ENCODE data around the gene PLP1.
"Not testable (repeated sequence)": the region's sequence is repeated elsewhere in the genome, so short reads cannot be mapped to it uniquely, and the experiment has no call there.

Gene PLP1, protein sequence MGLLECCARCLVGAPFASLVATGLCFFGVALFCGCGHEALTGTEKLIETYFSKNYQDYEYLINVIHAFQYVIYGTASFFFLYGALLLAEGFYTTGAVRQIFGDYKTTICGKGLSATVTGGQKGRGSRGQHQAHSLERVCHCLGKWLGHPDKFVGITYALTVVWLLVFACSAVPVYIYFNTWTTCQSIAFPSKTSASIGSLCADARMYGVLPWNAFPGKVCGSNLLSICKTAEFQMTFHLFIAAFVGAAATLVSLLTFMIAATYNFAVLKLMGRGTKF

GRCh38 chrX:103776546-103776945, at the start of gene PLP1:
TSS of gene PLP1 (plus strand) at chrX:103776840. CDS start at chrX:103776996, 156 bp downstream.
- no peak for DNase-seq (ENCODE audit: extremely low read depth in 1 of 2, low read depth in 1 of 2)

- no peak for DNase-seq (ENCODE audit: extremely low read depth in 1 of 2, low read depth in 1 of 2)
Observed at GRCh38 chrX:103727115-103727514, 49.5 kb upstream of the PLP1 start.

- no peak for DNase-seq (ENCODE audit: extremely low read depth in 1 of 2, low read depth in 1 of 2)
Observed at GRCh38 chrX:103729015-103729414, 47.6 kb upstream of the PLP1 start.

DNA sequence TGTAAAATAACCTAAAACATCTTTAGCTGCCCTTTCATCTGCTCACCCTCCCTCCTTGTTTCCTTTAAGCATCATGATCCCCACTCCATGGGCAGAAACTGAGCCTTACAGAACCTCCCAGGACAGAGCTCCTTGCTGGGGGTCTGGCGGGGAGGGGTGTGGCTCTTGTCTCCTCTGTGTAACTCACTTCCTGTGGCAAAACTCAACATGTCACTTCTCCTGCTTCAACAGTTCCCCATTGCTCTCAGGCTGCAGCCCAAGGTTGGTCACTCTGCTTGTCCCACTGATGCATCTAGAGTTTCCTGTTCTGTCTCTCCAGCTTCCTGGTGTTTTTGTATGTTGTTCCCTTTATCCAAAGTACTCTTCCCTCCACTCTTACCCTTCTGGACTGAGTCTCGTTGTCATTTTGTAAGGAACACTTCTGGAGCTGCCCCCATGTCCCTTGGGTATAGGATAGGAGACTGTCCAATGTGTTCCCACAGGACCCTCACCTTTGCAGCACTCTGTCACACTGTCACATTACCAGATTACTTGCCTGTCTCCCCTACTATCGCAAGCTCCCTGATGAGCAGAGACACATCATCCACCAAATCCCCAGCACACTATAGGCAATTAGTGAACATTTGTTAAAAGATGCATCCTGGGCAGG, 46.4 kb upstream of the PLP1 start:
- DNase-seq (ENCODE audit: extremely low read depth in 1 of 2, low read depth in 1 of 2), result no peak

- DNase-seq (ENCODE audit: extremely low read depth in 1 of 2, low read depth in 1 of 2), result no peak
Observed at GRCh38 chrX:103730796-103731493, 45.7 kb upstream of the PLP1 start.

- DNase-seq (ENCODE audit: extremely low read depth in 1 of 2, low read depth in 1 of 2), result no peak
Observed at GRCh38 chrX:103733017-103733416, 43.6 kb upstream of the PLP1 start.

DNA sequence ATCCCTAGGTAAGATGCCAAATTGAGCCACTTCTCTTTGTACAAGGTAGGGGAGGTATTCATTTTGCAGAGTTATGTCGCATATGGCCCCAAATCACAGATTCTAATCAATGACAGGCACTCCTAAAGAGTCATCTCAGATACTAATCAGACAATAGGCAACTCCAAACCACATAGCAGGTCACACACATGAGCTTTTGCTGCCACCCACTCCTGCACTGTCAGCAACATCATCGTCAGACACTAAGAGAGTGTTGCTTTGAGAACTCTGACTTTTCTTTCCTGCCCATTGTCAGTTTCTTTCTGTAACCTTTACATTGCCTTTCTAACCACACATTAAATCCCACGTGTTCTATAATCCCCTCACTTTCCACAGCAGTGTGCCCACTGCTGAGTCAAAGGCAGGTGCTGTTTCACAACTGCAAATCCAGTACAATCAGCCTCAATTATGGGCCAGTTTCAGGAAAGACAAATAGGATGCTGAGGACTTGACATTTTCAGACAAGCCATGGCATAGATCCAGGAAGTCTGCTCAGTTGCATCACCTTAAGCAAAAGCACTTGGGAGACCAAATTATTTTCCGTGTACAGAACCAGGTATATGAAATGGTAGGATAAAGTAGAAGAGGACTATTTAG, 42.4 kb upstream of the PLP1 start:
- no peak for DNase-seq (ENCODE audit: extremely low read depth in 1 of 2, low read depth in 1 of 2)

GRCh38 chrX:103737696-103738095, 38.9 kb upstream of the PLP1 start:
- no peak for DNase-seq (ENCODE audit: extremely low read depth in 1 of 2, low read depth in 1 of 2)

- no peak for DNase-seq (ENCODE audit: extremely low read depth in 1 of 2, low read depth in 1 of 2)
Observed at GRCh38 chrX:103739421-103739820, 37.2 kb upstream of the PLP1 start.

DNA sequence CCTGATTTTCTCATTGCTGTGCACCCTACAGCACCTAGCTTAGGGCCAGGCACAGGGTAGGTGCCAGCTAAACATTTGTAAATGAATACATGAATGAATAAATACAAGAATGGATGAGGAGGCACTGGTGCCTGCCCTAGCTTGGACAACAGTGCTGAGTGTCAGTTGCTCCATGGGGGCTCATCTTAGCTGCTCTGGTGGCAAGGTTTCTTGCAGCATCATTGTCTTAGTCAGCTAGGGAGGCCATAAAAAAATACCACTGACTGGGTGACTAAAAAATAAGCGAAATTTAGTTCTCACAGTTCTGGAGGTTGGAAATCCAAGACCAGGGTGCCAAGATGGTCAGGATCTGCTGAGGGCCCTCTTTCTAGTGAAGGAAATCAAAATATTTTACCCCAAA, 34.8 kb upstream of the PLP1 start:
- no peak for DNase-seq (ENCODE audit: extremely low read depth in 1 of 2, low read depth in 1 of 2)

GRCh38 chrX:103742339-103742738, 34.3 kb upstream of the PLP1 start:
- no peak for DNase-seq (ENCODE audit: extremely low read depth in 1 of 2, low read depth in 1 of 2)

- DNase-seq (ENCODE audit: extremely low read depth in 1 of 2, low read depth in 1 of 2), result no peak
Observed at GRCh38 chrX:103747163-103747562, 29.5 kb upstream of the PLP1 start.

DNA sequence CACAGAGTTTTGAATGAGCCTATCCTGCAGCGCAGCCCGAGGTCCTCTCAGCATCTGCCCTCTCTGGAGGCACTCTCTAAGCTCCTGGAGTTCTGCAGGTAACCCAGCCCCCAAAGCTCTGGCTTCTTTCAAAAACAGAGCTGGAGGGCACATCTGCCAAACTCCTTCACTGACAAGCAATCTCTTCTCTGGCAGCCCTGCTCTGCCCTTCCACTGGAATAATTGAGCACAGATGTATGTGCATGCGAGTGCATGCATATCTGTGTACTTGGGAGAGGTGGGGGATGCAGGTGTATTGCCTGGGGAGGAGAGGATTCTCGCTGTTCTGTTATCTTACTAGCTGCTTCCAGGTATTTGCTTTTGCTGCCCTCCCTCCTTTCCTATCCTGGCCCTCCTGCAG, 22.2 kb upstream of the PLP1 start:
- no peak for DNase-seq (ENCODE audit: extremely low read depth in 1 of 2, low read depth in 1 of 2)

- DNase-seq (ENCODE audit: extremely low read depth in 1 of 2, low read depth in 1 of 2), result no peak
Observed at GRCh38 chrX:103756736-103757135, 19.9 kb upstream of the PLP1 start.

DNA sequence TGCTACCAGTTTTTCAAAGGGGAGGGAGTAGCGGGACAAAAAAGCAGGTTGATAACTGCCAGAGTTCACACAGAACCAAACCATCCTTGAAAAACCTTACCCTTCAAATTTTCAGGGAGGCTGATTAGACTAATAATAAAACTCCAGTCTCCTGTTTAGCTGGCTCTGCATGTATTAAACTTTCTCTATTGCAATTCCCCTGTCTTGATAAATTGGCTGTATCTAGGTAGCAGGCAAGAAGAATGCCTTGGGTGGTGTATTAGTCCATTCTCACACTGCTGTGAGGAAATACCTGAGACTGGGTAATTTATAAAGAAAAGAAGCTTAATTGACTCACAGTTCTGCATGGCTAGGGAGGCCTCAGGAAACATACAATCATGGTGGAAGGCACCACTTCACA, 18.1 kb upstream of the PLP1 start:
- DNase-seq (ENCODE audit: extremely low read depth in 1 of 2, low read depth in 1 of 2), result no peak

DNA sequence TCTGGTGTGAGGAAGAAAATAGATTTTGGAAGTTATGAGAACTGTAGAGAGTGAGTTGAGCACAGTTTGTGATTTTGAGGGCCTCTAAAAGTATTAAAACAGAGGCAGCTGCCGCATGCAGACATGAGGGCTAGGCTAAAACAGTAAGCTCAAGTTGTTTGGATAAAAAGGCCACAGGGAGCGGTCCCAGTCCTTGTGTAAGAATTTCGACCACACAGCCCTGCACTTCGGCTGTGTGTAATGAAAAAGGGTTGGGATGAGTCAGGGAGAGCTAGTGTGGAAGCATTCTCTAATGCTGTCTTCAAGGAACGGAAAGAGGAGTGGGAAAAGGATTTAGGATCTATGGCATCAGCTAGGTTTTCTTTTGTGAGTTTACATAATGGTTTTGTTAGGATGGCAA, 13.1 kb upstream of the PLP1 start:
- DNase-seq (ENCODE audit: extremely low read depth in 1 of 2, low read depth in 1 of 2), result not testable (repeated sequence)

DNA sequence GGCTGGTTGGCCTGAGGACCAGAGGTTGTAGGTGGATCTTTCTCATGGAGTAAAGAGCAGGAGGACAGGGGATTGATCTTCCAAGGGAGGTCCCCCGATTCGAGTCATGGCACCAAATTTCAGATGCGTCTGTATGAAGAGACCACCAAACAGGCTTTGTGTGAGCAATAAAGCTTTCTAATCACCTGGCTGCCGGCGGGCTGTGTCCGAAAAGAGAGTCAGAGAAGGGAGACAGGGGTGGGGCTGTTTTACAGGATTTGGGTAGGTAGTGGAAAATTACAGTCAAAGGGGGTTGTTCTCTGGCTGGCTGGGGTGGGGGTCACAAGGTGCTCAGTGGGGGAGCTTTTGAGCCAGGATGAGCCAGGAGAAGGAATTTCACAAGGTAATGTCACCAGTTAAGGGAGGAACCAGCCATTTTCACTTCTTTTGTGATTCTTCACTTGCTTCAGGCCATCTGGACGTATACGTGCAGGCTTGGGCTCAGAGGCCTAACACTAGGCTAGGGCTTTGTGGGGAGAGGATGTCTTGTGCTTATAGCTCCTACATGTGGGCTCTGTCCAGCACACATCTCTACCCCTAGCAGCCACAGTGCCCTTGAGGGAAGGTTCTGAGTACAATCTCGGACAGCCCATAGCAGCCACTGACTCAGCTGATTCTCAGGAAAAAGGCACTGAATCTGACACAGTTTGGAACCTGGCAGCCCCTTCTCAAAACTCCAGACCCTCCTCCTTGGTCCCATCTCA, 9.7 kb upstream of the PLP1 start:
- not testable (repeated sequence) for DNase-seq (ENCODE audit: extremely low read depth in 1 of 2, low read depth in 1 of 2)

DNA sequence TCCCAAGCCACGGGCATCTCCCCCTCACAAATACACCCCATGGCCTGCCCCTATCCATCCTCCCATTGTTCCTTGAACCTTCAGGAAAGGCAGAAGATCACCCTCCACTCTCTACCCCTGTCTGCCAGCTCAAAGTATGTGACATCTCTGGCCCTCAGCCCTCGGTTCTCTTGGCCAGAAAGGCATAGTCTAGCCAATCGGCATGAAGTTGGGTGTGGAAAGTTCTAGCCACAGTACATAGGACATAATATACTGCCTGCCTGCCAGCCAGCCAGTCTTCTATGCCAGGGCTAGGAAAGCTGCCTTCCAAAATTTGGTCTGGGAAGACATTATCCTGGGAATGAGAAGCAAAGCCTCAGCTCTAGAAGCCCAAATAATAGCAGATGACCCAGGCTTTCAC, 3.2 kb upstream of the PLP1 start:
- DNase-seq (ENCODE audit: extremely low read depth in 1 of 2, low read depth in 1 of 2), result no peak

DNA sequence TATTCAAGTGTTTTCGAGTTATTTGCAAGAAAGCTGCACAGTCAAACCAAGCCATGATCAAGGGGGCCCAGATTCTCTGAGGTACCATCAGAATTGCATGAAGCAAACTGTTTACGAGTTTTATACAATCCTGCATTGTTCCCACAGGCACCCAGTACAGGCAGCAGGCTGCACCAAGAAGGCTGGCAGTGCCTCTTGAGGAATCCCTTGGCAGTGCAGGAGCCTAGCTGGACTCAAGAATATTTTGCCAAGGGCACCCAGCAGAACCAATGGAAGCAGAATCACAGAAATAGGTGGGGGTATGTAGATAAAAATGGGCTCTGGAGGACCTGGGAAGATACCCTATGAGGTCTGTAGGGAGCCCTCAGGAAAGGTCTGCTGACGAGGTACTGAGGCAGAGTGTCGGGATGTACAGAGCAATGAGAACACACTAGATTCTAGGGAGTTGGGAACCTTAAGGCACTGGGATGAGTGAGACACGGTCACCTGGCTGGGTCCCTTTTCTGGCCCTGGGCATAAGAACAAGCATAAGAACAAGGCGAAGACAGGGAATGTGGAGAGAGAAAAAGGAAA, 2.5 kb upstream of the PLP1 start:
- DNase-seq (ENCODE audit: extremely low read depth in 1 of 2, low read depth in 1 of 2), result no peak

GRCh38 chrX:103779141-103779789, 2.6 kb downstream of the PLP1 start:
- no peak for DNase-seq (ENCODE audit: extremely low read depth in 1 of 2, low read depth in 1 of 2)
